ENCODE data around the gene CDK14. TPM values are rescaled to one million over a fixed set of nuclear protein-coding genes. Genes with fewer than 3 reads are reported as not detected.

CDK14 gene
- total and polyA plus RNA-seq, 2 donors (not counting 3 experiments of a cell fraction or from before 2014, with no cell fraction given): 5.5 to 34.2 TPM

GRCh38 chr7:90938371-90938770 lies 342.2 kb downstream of the CDK14 start:
- Histone ChIP-seq H3K27ac (ENCODE audit: insufficient read depth, low read depth, low read length) (no peak overlapping the region), H3K9me3 (replicated peaks; ENCODE audit: control insufficient read depth, insufficient read depth, low read length) (no peaks in the 10 kb centered on the region), H3K27me3 (ENCODE audit: control insufficient read depth in 2 of 2, insufficient read depth in 2 of 2, low read length in 2 of 2) (no peaks in the 10 kb centered on the region), H3K4me1 (ENCODE audit: control insufficient read depth, extremely low read depth, insufficient read depth, low read length) (no peaks in the 10 kb centered on the region), H2AFZ (ENCODE audit: low read depth, low read length) (no peak overlapping the region), H3K9me1 (replicated peaks; ENCODE audit: control insufficient read depth, extremely low read depth, insufficient read depth, low read length) (no peaks in the 10 kb centered on the region), H3K4me3 (replicated peaks in 1 of 3; ENCODE audit: insufficient read depth in 1 of 3, low read depth in 1 of 3, low read length in 3 of 3) (no peak overlapping the region), H4K20me1 (replicated peaks; ENCODE audit: control insufficient read depth, extremely low read depth, insufficient read depth, low read length) (no peaks in the 10 kb centered on the region), H3K79me2 (ENCODE audit: control insufficient read depth, insufficient read depth, low read length) (no peaks in the 10 kb centered on the region), H3K9ac (replicated peaks; ENCODE audit: extremely low read depth, insufficient read depth, low read length) (no peak overlapping the region), H3K4me2 (ENCODE audit: insufficient read depth, low read length) (no peak overlapping the region), H3K36me3 (ENCODE audit: control insufficient read depth in 2 of 2, extremely low read depth in 1 of 2, insufficient read depth in 2 of 2, low read length in 2 of 2) (no peaks in the 10 kb centered on the region)
- TF ChIP-seq FOS (IDR thresholded peaks at IDR 0.05; ENCODE audit: borderline replicate concordance, insufficient read depth, low read length) (peak; percentile 38), GATA2 (IDR thresholded peaks at IDR 0.05; ENCODE audit: insufficient read depth, insufficient read length, low read depth, low read length) (no peak), CTCF (IDR thresholded peaks at IDR 0.05; ENCODE audit: extremely low read depth in 1 of 2, insufficient read depth in 1 of 2, low read depth in 1 of 2, low read length in 2 of 2) (no peak), POLR2A (IDR thresholded peaks at IDR 0.05; ENCODE audit: low read depth, low read length) (no peak), MYC (IDR thresholded peaks at IDR 0.05; ENCODE audit: low read depth, low read length) (no peak), EZH2 (IDR thresholded peaks at IDR 0.05; ENCODE audit: borderline replicate concordance, low read depth, low read length, severe bottlenecking) (no peak), JUN (IDR thresholded peaks at IDR 0.05; ENCODE audit: borderline replicate concordance, insufficient read depth, insufficient read length, low read depth) (peak; percentile 59), POLR2AphosphoS5 (IDR thresholded peaks at IDR 0.05; ENCODE audit: insufficient read depth, low read depth, low read length) (no peak)
- TF ChIP-seq, protein P1, sequence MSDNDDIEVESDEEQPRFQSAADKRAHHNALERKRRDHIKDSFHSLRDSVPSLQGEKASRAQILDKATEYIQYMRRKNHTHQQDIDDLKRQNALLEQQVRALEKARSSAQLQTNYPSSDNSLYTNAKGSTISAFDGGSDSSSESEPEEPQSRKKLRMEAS (IDR thresholded peaks at IDR 0.05; ENCODE audit: insufficient read depth, insufficient read length): no peak
- DNase-seq (ENCODE audit: low read depth, low spot score) (peak; percentile 17), FAIRE-seq (no peak)
- BruUV-seq (replicated peaks): no TSS peak
- dilution Hi-C loops (cut with MboI; ENCODE audit: extremely low pct_ligation_motif_present, low sequenced_read_pairs): no loop called here
- CTCF ChIA-PET: interaction anchor here (1.5 to 1.9 kb wide), 2 partner anchors 9 to 21 kb away, joined by 4 to 8 read pairs; no protein-coding TSS in a partner anchor
- POLR2A ChIA-PET: no interaction called here
- intact Hi-C loops (cut with micrococcal nuclease): no loop called here
